ENCODE data around the gene C11orf16.
"Not testable (repeated sequence)": the region's sequence is repeated elsewhere in the genome, so short reads cannot be mapped to it uniquely, and the experiment has no call there.

C11orf16 gene

DNA sequence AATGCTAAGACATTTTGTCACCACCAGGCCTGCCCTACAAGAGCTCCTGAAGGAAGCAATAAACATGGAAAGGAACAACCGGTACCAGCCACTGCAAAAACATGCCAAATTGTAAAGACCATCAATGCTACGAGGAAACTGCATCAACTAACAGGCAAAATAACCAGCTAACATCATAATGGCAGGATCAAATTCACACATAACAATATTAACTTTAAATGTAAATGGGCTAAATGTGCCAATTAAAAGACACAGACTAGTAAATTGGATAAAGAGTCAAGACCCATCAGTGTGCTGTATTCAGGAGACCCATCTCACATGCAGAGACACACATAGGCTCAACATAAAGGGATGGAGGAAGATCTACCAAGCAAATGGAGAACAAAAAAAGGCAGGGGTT, 41.6 kb downstream of the C11orf16 start:
- H3K9ac ChIP-seq (ENCODE audit: low read depth in 1 of 2, low read length in 2 of 2); H3K27ac ChIP-seq (ENCODE audit: low read depth, low read length); H3K4me1 ChIP-seq (ENCODE audit: control insufficient read depth in 1 of 2, insufficient read depth in 2 of 2, low read length in 2 of 2); H3K36me3 ChIP-seq (ENCODE audit: control insufficient read depth in 1 of 2, insufficient read depth in 2 of 2, low read length in 2 of 2); H3K4me3 ChIP-seq (ENCODE audit: low read depth in 1 of 2, low read length in 2 of 2); H3K9me3 ChIP-seq (ENCODE audit: control insufficient read depth in 1 of 2, low read length in 2 of 2); H3K27me3 ChIP-seq (ENCODE audit: control insufficient read depth in 1 of 2, insufficient read depth in 2 of 2, low read length in 2 of 2): not testable (repeated sequence)

DNA sequence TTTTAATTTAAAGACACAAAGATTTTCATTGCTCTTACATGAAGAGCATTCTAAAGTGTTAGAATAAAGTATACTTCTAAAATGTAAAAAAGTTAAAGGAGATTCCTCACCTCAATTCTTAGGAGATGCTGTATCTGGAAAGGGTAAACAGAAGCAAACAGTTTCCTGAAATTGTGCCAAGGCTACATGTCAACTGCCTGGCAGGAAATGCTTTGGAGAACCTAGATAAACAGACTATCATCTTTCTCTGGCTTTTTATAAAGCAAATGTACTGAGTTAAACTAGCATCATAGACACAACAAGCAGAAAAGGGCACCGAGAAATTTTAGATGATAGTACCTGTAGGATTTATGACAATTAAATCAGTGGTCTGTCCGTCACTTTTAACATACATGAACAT, 46.4 kb downstream of the C11orf16 start:
- Histone ChIP-seq H3K4me1 (ENCODE audit: control insufficient read depth in 1 of 2, insufficient read depth in 2 of 2, low read length in 2 of 2) (no peaks in the 10 kb centered on the region), H3K9ac (ENCODE audit: low read depth in 1 of 2, low read length in 2 of 2) (no peak overlapping the region), H3K36me3 (ENCODE audit: control insufficient read depth in 1 of 2, insufficient read depth in 2 of 2, low read length in 2 of 2) (no peaks in the 10 kb centered on the region), H3K9me3 (ENCODE audit: control insufficient read depth in 1 of 2, low read length in 2 of 2) (no peaks in the 10 kb centered on the region), H3K27ac (ENCODE audit: low read depth, low read length) (no peak overlapping the region), H3K4me3 (ENCODE audit: low read depth in 1 of 2, low read length in 2 of 2) (no peak overlapping the region), H3K27me3 (ENCODE audit: control insufficient read depth in 1 of 2, insufficient read depth in 2 of 2, low read length in 2 of 2) (no peaks in the 10 kb centered on the region)

DNA sequence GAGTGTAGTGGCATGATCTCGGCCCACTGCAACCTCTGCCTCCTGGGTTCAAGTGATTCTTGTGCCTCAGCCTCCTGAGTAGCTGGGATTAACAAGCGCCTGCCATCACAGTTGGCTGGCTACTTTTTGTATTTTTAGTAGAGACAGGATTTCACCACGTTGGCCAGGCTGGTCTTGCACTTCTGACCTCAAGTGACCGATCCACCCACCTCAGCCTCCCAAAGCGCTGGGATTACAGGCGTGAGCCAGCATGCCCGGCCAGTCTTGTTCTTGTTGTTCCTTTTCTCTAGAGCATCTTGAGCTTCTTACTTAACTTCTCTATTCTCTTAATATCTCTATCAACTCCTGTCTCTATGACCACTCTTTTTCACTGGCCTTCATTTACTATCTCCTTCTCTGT, 51.2 kb downstream of the C11orf16 start:
- H3K4me1 ChIP-seq (ENCODE audit: control insufficient read depth in 1 of 2, insufficient read depth in 2 of 2, low read length in 2 of 2); H3K4me3 ChIP-seq (ENCODE audit: low read depth in 1 of 2, low read length in 2 of 2); H3K36me3 ChIP-seq (ENCODE audit: control insufficient read depth in 1 of 2, insufficient read depth in 2 of 2, low read length in 2 of 2): not testable (repeated sequence)

DNA sequence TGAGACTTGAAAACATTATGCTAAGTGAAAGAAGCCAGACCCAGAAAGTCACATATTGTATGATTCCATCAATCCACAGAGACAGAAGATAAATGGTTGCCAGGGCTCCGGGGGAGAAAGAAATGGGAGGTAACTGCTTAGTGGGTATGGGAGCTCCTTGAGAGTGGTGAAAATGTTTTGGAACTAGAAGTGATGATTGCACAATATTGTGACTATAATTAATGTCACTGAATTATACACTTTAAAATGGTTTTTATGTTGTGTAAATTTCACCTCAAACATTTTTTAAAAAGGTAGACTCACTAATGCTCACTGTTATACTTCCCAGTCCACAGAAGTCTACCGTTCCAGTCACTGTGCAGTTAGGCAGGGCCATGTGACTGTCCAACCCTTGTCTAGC, 54.0 kb downstream of the C11orf16 start:
- H3K27ac ChIP-seq (ENCODE audit: low read depth, low read length), result no peak overlapping the region

More for the DNA sequence above, 51.2 kb downstream of the C11orf16 start:
- not testable (repeated sequence) for H3K9me3 ChIP-seq (ENCODE audit: control insufficient read depth in 1 of 2, low read length in 2 of 2); H3K9ac ChIP-seq (ENCODE audit: low read depth in 1 of 2, low read length in 2 of 2); H3K27me3 ChIP-seq (ENCODE audit: control insufficient read depth in 1 of 2, insufficient read depth in 2 of 2, low read length in 2 of 2); H3K27ac ChIP-seq (ENCODE audit: low read depth, low read length)

DNA sequence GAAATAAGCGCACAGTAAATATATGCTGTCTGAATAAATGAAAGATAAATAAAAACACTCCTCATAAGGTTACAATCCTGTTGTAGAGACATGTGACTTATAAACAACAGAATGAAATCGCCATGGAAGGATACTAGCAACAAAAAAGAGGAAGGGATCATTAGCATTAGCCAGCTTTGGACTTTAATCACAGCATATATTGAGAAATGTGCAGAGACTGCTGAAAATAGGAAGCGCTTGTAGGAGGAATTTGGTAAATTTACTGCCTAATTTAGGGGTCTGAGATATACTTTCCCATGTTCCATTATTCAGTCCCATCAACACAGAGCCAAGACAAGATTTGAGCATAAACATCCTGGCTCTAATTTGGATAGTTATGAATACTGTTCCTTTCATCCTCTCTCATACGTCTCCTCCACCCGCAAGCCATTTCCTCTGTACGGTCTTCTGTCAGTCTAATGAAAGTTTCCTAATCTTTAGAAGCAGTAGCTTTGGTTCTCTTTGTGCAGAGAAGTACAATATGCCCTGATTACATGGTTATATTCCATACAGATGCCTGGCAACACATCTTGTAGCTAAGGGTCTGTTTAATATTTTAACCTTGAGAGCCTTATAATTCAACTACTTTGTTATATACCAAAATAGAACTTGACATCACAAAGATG, 58.9 kb downstream of the C11orf16 start:
- Histone ChIP-seq H3K4me1 (ENCODE audit: control insufficient read depth in 1 of 2, insufficient read depth in 2 of 2, low read length in 2 of 2) (peaks cover 0 to 7% of the 10 kb centered on the region in 2 donors), H3K27ac (ENCODE audit: low read depth, low read length) (no peak overlapping the region), H3K27me3 (ENCODE audit: control insufficient read depth in 1 of 2, insufficient read depth in 2 of 2, low read length in 2 of 2) (no peaks in the 10 kb centered on the region), H3K9ac (ENCODE audit: low read depth in 1 of 2, low read length in 2 of 2) (no peak overlapping the region), H3K4me3 (ENCODE audit: low read depth in 1 of 2, low read length in 2 of 2) (no peak overlapping the region), H3K9me3 (ENCODE audit: control insufficient read depth in 1 of 2, low read length in 2 of 2) (no peaks in the 10 kb centered on the region), H3K36me3 (ENCODE audit: control insufficient read depth in 1 of 2, insufficient read depth in 2 of 2, low read length in 2 of 2) (no peaks in the 10 kb centered on the region)

More for the DNA sequence above, 54.0 kb downstream of the C11orf16 start:
- H3K9ac ChIP-seq (ENCODE audit: low read depth in 1 of 2, low read length in 2 of 2), result no peak overlapping the region
- no peaks in the 10 kb centered on the region for H3K36me3 ChIP-seq (ENCODE audit: control insufficient read depth in 1 of 2, insufficient read depth in 2 of 2, low read length in 2 of 2)
- H3K27me3 ChIP-seq (ENCODE audit: control insufficient read depth in 1 of 2, insufficient read depth in 2 of 2, low read length in 2 of 2), result no peaks in the 10 kb centered on the region
- no peak overlapping the region for H3K4me3 ChIP-seq (ENCODE audit: low read depth in 1 of 2, low read length in 2 of 2)
- H3K4me1 ChIP-seq (ENCODE audit: control insufficient read depth in 1 of 2, insufficient read depth in 2 of 2, low read length in 2 of 2), result no peaks in the 10 kb centered on the region
- no peaks in the 10 kb centered on the region for H3K9me3 ChIP-seq (ENCODE audit: control insufficient read depth in 1 of 2, low read length in 2 of 2)

DNA sequence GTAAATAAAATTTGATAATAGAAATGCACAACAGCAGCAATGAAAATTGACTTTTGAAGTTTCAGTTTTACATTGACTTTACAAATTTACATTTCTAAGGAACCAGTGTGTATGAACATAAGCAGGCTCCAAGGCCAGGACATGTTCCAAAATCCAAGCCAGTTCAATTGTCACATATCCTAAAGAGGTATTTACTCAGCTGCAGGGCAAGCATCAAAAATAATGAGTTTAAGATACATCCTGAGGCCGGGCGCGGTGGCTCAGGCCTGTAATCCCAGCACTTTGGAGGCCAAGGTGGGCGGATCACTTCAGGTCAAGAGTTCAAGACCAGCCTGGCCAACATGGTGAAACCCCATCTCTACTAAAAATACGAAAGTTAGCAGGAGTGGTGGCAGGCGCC, 60.8 kb downstream of the C11orf16 start:
- Histone ChIP-seq H3K9ac (ENCODE audit: low read depth in 1 of 2, low read length in 2 of 2) (no peak overlapping the region), H3K4me3 (ENCODE audit: low read depth in 1 of 2, low read length in 2 of 2) (no peak overlapping the region), H3K4me1 (ENCODE audit: control insufficient read depth in 1 of 2, insufficient read depth in 2 of 2, low read length in 2 of 2) (peaks cover under 1 to 10% of the 10 kb centered on the region in 2 donors), H3K27ac (ENCODE audit: low read depth, low read length) (no peak overlapping the region), H3K36me3 (ENCODE audit: control insufficient read depth in 1 of 2, insufficient read depth in 2 of 2, low read length in 2 of 2) (no peaks in the 10 kb centered on the region), H3K9me3 (ENCODE audit: control insufficient read depth in 1 of 2, low read length in 2 of 2) (no peaks in the 10 kb centered on the region), H3K27me3 (ENCODE audit: control insufficient read depth in 1 of 2, insufficient read depth in 2 of 2, low read length in 2 of 2) (no peaks in the 10 kb centered on the region)

DNA sequence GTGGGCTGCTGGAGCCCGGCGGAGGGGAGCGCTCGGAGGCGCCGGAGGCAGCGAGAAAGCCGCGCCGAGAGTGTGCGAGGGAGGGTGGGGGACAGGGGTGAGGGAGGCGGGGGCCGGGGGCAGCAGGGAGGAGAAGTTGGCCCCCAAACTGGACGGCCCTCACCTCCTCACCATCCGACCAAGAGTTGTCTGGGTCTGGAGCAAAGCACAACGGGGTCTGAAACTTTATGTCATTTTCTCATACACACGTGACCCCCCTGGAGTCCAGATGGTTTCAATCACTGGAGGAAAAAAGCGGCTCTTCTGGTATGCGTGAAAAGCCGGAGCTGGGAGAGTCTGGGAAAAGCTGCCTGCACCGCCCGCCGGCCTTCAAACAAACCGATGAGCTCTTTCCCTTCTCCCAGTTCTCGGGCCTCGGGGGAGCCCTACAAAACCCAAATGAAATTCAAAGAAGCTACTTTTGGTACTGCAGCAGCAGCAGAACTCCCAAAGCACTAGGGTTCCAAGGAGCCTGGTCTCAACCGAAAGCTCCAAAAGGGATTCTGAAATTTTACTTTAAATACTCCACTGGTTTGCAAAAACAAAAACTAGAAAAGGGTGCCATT, 61.5 kb downstream of the C11orf16 start:
- H3K27ac ChIP-seq (ENCODE audit: low read depth, low read length), result no peak overlapping the region
- no peaks in the 10 kb centered on the region for H3K27me3 ChIP-seq (ENCODE audit: control insufficient read depth in 1 of 2, insufficient read depth in 2 of 2, low read length in 2 of 2)
- no peaks in the 10 kb centered on the region for H3K9me3 ChIP-seq (ENCODE audit: control insufficient read depth in 1 of 2, low read length in 2 of 2)
- H3K36me3 ChIP-seq (ENCODE audit: control insufficient read depth in 1 of 2, insufficient read depth in 2 of 2, low read length in 2 of 2), result no peaks in the 10 kb centered on the region
- H3K9ac ChIP-seq (ENCODE audit: low read depth in 1 of 2, low read length in 2 of 2), result no peak overlapping the region
- H3K4me3 ChIP-seq (ENCODE audit: low read depth in 1 of 2, low read length in 2 of 2), result peak overlapping the region; percentile 61 to 70
- H3K4me1 ChIP-seq (ENCODE audit: control insufficient read depth in 1 of 2, insufficient read depth in 2 of 2, low read length in 2 of 2), result peaks cover 6 to 15% of the 10 kb centered on the region in 2 donors

DNA sequence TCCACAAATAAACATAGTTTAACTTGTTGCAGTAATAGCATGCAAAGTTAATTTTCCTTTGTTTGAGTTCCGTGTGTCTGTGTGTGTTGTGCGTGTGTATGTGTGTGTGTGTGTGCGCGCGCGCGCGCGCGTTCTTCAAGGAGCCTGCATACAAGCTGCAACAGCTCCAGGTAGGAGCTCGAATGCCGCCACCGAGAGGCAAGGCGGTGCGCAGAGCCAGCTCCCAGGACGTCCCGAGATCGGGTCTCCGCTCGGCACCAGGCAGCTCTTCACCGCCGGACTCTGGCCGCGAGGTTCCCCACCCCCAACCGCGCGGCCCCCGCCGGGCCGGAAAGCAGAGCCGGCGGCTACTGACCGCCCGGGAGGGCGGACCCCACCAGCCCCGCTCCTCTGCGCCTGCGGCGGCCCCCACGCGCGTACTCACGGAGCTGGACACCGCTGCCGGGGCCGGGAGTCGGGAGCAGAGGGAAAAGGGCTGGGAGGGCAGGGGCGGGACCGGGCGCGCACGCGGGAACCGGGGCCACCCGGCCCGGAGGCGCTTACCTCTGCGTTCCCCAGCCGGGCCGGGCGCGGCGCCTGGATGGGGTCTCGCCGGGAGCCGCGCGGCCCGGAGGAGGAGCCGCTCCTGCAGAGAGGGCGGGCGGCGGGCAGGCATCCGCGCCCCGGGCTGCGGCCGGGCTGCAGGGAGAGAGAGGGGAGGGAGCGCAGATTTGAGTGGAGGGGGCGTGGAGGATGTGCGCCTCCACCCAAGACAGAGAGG, 62.2 kb downstream of the C11orf16 start:
- Histone ChIP-seq H3K27me3 (ENCODE audit: control insufficient read depth in 1 of 2, insufficient read depth in 2 of 2, low read length in 2 of 2) (no peaks in the 10 kb centered on the region), H3K9ac (ENCODE audit: low read depth in 1 of 2, low read length in 2 of 2) (peak overlapping the region; percentile 39 to 58), H3K27ac (ENCODE audit: low read depth, low read length) (peak overlapping the region; percentile 17), H3K9me3 (ENCODE audit: control insufficient read depth in 1 of 2, low read length in 2 of 2) (no peaks in the 10 kb centered on the region), H3K36me3 (ENCODE audit: control insufficient read depth in 1 of 2, insufficient read depth in 2 of 2, low read length in 2 of 2) (no peaks in the 10 kb centered on the region), H3K4me3 (ENCODE audit: low read depth in 1 of 2, low read length in 2 of 2) (peak overlapping the region; percentile 61 to 70), H3K4me1 (ENCODE audit: control insufficient read depth in 1 of 2, insufficient read depth in 2 of 2, low read length in 2 of 2) (peaks cover 6 to 15% of the 10 kb centered on the region in 2 donors)

All from duodenal mucosa (tissue), 2 donors.